Measurements from ENCODE around the gene SLC35E4.

Gene SLC35E4

DNA sequence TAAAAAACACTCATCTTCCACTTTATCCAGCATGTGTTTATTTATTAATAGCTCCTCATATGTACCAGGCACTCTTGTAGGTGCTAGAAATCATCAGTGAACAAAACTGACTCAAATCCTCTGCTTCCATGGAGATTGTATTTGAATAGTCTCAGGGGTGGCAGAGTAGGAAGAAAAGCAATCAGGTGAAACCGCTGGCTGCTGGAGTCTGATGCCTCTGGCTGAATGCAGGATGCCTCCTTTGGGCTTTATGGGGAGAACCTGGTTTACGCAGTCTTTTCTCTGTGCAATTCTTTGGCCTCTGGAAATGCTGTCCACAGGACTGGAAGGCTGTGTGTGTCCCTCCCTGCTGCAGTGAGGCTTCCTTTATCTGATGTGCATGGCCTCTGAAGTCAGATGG, 46.2 kb downstream of the SLC35E4 start:
- Histone ChIP-seq H3K4me1 (ENCODE audit: insufficient read depth, low read length, severe bottlenecking) (no peaks in the 10 kb centered on the region), H4K20me1 (ENCODE audit: insufficient read depth, low read length) (no peaks in the 10 kb centered on the region), H3K27ac (ENCODE audit: low read depth, low read length, poor library complexity, severe bottlenecking) (no peak overlapping the region), H3K79me2 (ENCODE audit: insufficient read depth, low read length) (no peaks in the 10 kb centered on the region), H3K36me3 (ENCODE audit: insufficient read depth, low read length) (no peaks in the 10 kb centered on the region), H2AFZ (ENCODE audit: low read length) (no peak overlapping the region), H3K4me3 (ENCODE audit: low read depth, low read length, poor library complexity, severe bottlenecking) (no peak overlapping the region), H3K9ac (ENCODE audit: low read length) (no peak overlapping the region), H3K9me2 (ENCODE audit: low read depth, low read length) (no peaks in the 10 kb centered on the region), H3F3A (ENCODE audit: insufficient read depth, low read length) (no peaks in the 10 kb centered on the region), H3K9me3 (ENCODE audit: low read length) (no peaks in the 10 kb centered on the region), H3K27me3 (ENCODE audit: insufficient read depth, low read length) (no peaks in the 10 kb centered on the region), H3K4me2 (ENCODE audit: low read length) (no peak overlapping the region)
- TF ChIP-seq EZH2 (IDR thresholded peaks at IDR 0.05; ENCODE audit: borderline replicate concordance, low read length), result no peak
- TF ChIP-seq, protein P1, sequence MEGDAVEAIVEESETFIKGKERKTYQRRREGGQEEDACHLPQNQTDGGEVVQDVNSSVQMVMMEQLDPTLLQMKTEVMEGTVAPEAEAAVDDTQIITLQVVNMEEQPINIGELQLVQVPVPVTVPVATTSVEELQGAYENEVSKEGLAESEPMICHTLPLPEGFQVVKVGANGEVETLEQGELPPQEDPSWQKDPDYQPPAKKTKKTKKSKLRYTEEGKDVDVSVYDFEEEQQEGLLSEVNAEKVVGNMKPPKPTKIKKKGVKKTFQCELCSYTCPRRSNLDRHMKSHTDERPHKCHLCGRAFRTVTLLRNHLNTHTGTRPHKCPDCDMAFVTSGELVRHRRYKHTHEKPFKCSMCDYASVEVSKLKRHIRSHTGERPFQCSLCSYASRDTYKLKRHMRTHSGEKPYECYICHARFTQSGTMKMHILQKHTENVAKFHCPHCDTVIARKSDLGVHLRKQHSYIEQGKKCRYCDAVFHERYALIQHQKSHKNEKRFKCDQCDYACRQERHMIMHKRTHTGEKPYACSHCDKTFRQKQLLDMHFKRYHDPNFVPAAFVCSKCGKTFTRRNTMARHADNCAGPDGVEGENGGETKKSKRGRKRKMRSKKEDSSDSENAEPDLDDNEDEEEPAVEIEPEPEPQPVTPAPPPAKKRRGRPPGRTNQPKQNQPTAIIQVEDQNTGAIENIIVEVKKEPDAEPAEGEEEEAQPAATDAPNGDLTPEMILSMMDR (IDR thresholded peaks at IDR 0.05; ENCODE audit: low read length), result no peak

DNA sequence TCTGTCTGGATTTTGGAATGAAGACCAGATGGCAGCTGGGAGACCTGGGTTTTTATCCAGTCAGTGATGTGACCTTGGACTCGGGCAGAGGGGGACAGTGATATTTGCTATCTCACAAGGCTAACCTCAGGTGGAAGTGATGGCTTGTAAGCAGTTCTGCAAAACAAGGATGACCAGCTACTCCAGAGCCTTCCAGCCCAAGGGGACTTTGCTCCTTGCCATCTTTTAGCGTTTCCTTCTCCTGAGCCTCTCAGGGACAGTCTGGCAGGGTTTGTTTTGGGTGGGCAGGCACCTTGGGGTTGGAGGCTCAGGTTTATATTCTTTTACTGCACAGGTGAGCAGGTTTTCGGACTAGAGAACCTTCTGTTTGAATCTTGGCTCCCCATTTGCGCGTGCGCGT, 49.6 kb downstream of the SLC35E4 start:
- Histone ChIP-seq H3K79me2 (ENCODE audit: insufficient read depth, low read length) (no peaks in the 10 kb centered on the region), H3K27me3 (ENCODE audit: insufficient read depth, low read length) (no peaks in the 10 kb centered on the region), H3K4me3 (ENCODE audit: low read depth, low read length, poor library complexity, severe bottlenecking) (no peak overlapping the region), H4K20me1 (ENCODE audit: insufficient read depth, low read length) (no peaks in the 10 kb centered on the region), H3K27ac (ENCODE audit: low read depth, low read length, poor library complexity, severe bottlenecking) (no peak overlapping the region), H3K36me3 (ENCODE audit: insufficient read depth, low read length) (no peaks in the 10 kb centered on the region), H3F3A (ENCODE audit: insufficient read depth, low read length) (no peaks in the 10 kb centered on the region), H3K4me2 (ENCODE audit: low read length) (no peak overlapping the region), H3K9me2 (ENCODE audit: low read depth, low read length) (no peaks in the 10 kb centered on the region), H3K4me1 (ENCODE audit: insufficient read depth, low read length, severe bottlenecking) (no peaks in the 10 kb centered on the region), H3K9me3 (ENCODE audit: low read length) (no peaks in the 10 kb centered on the region), H3K9ac (ENCODE audit: low read length) (no peak overlapping the region), H2AFZ (ENCODE audit: low read length) (no peak overlapping the region)
- no peak for TF ChIP-seq EZH2 (IDR thresholded peaks at IDR 0.05; ENCODE audit: borderline replicate concordance, low read length)
- TF ChIP-seq, protein P1 (IDR thresholded peaks at IDR 0.05; ENCODE audit: low read length), result no peak

DNA sequence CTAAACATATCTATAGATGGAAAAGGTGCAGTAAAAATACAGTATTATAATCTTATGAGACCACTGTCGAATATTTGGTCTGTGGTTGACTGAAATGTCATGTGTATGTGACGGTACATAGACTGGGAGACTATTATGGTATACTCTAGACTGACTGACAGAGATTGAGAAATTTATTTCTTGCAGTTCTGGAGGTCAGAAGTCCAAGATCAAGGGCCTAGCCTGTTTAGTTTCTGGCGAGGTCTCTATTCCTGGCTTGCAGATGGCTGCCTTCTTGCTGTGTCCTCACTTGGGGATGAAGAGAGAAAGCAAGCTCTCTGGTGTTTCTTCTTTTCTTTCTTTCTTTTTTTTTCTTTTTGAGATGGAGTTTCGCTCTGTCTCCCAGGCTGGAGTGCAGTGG, 51.8 kb downstream of the SLC35E4 start:
- Histone ChIP-seq H3F3A (ENCODE audit: insufficient read depth, low read length) (no peaks in the 10 kb centered on the region), H3K4me3 (ENCODE audit: low read depth, low read length, poor library complexity, severe bottlenecking) (no peak overlapping the region), H3K27me3 (ENCODE audit: insufficient read depth, low read length) (no peaks in the 10 kb centered on the region), H3K9me2 (ENCODE audit: low read depth, low read length) (no peaks in the 10 kb centered on the region), H3K79me2 (ENCODE audit: insufficient read depth, low read length) (no peaks in the 10 kb centered on the region), H3K36me3 (ENCODE audit: insufficient read depth, low read length) (no peaks in the 10 kb centered on the region), H2AFZ (ENCODE audit: low read length) (no peak overlapping the region), H3K27ac (ENCODE audit: low read depth, low read length, poor library complexity, severe bottlenecking) (no peak overlapping the region), H4K20me1 (ENCODE audit: insufficient read depth, low read length) (no peaks in the 10 kb centered on the region), H3K9me3 (ENCODE audit: low read length) (no peaks in the 10 kb centered on the region), H3K4me2 (ENCODE audit: low read length) (no peak overlapping the region), H3K4me1 (ENCODE audit: insufficient read depth, low read length, severe bottlenecking) (no peaks in the 10 kb centered on the region), H3K9ac (ENCODE audit: low read length) (no peak overlapping the region)
- TF ChIP-seq, protein P1 (IDR thresholded peaks at IDR 0.05; ENCODE audit: low read length), result no peak
